Forelimb muscle (tissue), 1 donor: Measurements from ENCODE around the gene RASAL3. TPM values are rescaled to one million over a fixed set of nuclear protein-coding genes. Genes with fewer than 3 reads are reported as not detected.
"Not testable (repeated sequence)": the region's sequence is repeated elsewhere in the genome, so short reads cannot be mapped to it uniquely, and the experiment has no call there.

Source experiments
- DNase-seq: peaks from one replicate; pipeline ENCODE4 v3.0.0-alpha.2; 2013; ENCODE audit warnings: low read depth
- polyA plus RNA-seq: library from polyadenylated mRNA; unstranded; fragments of 120-200 nt; gene quantifications from one replicate; pipeline ENCODE4 v1.2.1, GENCODE V29; 2013; ENCODE audit not compliant: insufficient read length

RASAL3 gene
- polyA plus RNA-seq = 0.90 TPM

DNA sequence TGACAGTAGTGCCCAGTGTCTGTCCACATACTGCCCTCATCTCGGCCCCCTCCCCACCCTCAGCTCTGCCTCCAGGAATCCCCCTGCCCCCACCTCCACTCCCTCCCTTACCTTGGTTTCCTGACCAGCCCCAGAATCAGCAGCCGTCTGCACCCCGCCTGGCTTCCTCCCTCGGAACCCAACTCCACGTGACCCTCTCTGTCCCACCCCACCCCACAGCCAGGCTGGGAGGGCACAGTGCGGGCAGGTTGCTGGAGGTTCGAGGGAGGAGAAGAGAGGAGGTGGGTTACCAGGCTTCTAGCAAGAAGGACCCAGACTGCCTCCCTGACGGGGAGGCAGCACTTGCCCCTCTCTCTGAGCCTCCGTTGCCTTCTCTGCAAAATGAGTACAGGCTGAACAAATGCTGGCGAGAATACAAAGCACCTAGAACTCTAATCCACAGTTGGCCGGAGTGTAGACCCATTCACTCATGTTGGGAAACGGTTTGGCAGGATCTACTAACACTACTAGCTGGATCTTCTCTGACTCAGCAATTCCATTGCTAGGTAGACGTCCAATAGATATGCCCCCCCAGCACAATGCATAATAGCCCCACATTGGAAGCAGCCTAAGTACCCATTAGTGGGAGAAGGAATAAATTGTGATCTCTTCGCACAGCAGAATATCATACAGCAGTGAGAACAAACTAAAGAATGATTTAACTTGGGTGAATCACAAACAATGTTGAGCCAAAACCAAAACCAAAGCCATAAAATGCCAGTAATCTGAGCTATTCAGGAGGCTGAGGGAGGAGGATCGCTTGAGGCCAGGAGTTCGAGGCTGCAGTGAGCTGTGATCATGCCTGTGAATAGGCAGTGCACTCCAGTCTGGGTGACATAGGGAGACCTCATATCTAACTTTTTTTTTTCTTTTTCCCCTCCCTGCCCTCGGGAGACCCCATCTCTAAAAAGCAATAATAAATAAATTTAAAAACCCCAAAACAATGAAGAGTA, at the start of gene RASAL3:
RASAL3 (minus strand) TSS at position 151 of the 992 bp plus-strand sequence. CDS start 186 bp downstream, outside the sequence.
- no peak for DNase-seq

DNA sequence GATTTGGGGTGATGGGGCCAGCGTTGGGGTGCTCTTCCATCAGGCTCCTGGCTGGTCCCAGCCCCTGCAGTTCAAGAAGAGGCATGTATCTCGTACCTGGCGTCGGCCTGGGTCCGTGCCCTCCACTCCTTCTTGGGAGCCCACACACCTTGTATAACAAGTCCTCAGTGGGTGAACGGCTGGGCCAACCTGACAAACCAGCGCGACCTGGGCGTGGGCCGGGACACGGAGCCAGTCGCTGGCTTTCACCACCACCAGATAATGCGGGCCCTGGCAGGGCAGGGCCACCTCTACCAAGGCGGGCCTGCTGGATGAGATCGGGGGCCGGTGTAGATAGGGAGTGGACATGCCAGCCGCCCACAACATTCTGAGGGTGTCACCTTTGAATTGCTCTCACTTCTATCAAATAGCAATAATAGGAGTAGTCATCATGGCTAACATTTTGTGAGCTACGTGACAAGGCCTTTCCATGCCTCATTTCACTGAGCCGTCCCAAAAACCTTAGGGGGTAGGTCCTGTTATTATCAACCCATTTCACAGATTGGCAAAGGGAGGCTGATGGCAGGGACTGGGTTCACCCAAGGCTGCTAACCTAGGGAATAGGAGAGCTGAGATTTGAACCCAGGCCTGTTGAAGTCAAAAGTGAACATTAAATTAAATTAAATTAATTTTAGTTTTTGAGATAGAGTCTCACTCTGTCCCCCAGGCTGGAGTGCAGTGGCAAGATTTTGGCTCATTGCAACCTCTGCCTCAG, 47.5 kb upstream of the RASAL3 start:
- DNase-seq = no peak

DNA sequence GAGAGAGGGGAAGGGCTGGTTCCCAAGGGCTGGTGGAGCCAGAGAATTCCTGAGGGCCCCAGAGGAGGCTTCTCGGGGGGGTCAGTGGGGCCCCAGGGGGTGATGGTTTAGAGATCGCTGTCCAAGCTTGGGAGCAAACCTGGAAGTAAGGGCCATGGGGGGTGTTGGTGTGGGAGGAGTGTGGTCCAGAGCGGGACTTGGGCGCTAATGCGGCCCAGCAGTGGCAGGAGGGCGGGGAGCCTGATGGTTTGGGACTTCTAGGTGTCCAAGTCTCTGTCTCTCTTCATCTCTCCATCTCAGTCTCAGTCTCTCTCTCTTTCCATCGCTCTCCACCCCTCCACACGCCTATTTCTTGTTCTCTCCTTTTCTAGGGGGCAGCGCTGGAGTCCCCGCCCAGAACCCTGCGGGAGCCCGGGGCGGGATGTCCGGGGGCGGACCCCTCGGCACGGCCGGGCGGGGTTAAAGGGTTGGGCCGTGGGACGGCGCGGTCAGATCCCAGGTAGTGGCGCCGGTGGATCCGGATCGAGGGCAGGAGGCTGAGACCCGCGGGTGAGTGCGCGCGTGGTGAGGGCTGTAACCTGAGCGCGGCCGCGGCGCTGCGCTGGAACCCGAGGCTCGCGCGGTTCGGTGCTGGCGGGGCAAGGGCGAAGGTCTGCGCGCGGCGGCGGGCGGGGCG, 43.8 kb upstream of the RASAL3 start, which contains the start of gene CYP4F22:
CYP4F22 (plus strand) TSS at position 491 of the 676 bp plus-strand sequence. CDS start 16,812 bp downstream, outside the sequence.
- no peak for DNase-seq

DNA sequence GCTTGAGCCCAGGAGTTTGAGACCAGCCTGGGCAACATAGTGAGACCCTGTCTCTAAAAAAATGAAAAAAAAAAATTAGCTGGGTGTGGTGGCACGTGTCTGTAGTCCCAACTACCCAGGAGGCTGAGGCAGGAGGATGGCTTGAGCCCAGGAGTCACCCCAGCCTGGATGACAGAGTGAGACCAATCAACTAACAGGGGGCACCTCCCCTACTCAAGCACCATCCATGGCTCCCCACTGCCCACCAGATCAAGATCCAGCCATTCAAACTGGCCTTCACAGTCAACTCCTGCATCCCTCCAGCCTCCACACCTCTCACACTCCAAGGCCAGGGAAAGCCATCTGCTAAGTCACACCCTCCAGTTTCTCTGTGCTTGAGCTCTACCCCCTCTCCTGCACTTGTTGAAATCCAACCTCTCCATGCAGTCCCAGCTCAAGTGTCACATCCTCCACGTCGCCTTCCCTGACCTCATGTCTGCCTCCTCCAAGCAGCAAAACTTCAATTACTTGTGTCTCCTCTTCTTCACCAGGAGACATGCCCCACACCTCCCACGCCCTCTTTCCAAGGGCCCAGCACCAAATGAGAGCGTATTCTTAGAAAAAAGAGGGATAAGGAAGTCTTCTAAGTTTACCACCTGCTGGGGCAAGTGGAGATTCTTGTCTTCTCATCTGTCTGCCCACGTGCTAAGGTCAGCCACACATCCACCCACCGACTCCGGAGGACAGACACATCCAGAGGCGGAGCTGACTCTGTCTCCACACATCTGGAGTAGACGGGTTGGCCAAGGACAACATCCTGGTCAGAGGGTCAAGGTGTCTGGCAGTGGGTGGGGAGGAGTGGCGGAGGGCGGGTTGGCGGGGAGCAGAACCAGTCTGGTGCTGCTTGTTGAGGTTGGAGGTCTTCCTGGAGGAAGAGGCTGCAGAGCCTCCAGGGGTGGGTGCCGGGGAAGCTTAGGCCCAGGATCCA, 43.0 kb upstream of the RASAL3 start:
- DNase-seq = no peak

DNA sequence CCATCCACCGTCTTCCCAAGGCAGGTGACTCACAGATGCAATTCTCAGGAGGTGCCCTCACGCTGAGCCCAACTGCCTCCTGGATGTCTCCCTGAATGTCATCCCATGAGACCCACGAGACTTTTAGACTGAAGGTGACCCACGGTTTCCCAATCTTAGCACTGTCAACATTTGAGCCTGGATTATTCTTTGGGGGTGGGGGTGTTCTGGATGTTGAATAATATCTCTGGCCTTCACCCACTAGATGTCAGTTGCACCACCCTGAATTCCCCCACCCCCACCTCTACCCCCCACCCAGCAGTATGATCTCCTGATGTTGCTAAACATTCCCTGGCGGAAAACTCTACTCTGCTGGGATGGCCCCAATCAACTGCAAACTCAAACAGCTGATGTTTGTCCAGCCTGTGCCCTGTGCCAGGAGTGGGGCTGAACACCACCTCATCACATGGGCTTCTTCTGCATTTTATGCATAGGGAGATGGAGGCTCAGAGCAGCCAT, 41.8 kb upstream of the RASAL3 start:
- DNase-seq = no peak

DNA sequence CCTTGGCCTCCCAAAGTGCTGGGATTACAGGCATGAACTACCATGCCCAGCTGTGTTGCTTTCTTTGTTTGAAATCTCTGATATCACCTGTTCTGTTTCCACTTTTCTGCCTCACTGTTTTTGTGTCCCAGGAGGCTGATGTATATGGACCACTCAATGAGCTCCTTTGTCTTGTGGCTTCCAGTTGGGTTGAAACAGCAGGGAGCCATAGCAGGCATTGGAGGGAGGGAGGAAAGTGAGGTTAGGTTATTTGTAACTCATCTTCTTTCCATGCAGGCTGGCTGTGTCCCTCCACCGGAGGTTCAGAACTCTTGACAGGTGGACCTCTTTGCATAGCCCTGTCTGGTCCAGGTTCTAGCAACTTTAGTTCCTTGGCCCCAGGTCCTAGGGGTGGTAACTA, 37.9 kb upstream of the RASAL3 start:
- no peak for DNase-seq

DNA sequence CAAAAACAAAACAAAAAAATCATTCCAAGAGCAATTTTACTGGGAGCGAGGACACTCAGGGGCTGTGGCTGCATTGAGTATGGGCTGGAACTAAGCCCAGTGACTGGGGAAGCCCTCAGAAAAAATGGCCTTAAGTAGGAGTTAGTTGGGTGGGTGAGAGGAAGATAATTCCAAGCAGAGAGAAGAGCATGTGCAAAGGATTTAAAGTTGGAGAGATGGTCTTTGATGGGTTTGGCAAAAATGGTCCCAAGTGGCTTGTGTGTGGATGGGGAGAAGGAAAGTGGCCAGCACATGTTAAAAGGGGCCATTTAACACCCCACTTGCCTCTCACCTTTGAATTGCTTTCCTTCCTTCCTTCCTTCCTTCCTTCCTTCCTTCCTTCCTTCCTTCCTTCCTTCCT, 37.3 kb upstream of the RASAL3 start:
- DNase-seq = no peak

DNA sequence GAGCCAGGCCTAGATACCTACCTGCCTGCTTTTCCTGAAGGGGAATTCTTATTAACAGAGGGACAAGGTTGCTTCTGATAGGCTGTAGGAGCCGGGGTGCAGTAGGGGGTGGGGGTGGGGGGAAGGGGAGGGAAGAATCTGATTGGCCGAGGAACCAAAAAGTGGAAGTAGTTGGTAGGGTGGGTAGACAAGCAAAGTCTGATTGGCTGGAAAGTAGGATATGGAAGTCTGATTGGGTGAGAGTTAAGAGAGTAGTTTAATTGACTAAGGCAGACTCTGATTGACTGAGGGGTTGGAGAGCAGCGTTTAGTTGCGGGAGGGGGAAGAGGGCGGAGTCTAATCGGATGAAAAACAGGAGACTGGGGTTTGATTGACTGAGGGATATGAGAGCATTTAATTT, 34.6 kb upstream of the RASAL3 start:
- DNase-seq = no peak

DNA sequence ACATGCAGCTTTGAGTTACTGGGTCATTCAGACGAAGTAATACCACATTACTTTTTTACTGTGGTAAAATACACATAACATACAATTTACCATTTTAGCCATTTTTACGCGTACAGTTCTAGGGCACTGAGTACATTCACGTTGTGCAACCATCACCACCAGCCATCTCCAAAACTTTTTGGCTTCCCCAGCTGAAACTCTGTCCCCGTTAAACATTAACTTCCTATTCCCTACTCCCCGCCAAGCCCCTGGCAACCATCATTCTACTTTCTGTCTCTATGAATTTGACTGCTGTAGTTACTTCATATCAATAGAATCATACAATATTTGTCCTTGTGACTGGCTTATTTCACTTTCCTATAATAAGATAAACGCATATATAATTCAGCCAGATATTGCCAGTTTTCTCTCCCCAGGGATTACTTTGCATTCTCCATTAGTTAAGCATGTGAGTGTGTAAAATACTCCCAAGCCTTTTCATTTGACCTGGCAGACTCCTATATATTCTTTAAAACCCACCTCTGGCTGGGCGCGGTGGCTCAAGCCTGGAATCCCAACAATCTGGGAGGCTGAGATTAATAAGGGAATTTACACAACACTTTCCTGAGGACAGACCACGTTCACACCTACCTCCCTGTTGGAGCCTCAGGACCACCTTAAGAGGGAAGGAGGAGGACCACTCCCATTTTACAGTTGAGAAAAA, 34.0 kb upstream of the RASAL3 start:
- no peak for DNase-seq

DNA sequence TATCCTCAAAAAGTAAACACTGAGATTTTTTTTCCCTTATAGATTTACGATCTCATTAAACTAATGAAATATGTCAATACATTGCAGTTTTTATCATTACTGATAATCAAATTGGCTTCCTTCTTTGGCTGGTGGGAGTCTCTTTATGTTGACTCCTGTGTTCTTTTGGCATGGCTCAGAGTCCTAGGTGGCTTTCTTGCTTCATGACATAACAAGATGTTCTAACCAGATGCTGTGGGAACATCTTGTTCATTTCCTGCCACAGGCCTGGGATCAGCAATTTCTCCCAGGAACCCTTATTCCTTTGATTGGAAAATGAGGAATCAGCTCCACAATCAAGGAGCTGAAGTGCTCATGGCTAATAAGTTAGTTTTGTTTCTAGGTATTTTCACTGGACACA, 30.8 kb upstream of the RASAL3 start:
- no peak for DNase-seq

DNA sequence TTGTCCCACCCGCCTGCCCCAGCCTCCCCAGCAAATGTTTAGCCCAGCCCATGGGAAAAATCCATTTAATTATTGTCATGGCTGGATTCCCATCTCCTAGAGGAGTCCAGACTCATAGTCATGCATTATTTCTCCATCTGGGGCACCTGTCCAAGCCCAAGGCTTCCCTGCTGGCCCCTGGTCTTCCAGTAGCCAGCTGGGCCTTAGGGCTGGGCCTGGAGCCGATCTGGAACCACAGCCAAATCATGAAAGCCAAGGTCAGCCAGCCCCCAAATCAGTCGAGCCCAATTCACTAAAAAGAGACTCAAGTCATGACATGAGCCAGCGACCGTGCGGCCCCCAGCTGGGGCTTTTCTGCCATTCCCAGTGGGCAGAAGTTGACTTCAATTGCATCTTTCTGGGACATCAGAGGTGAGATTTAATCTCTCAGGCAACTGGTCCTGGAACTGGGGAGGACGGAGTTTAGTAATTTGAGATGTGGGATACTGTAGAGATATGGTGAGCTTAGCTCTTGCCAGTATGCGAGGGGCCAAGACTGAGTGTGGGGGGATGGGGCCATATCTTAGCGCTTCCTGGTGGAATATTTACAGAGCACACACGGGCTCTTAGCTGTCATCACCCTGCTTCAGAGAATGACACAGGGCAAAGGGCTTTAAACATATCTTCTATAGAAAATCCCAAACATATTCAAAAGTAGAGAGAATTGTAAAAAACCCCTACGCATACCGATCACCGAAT, 24.3 kb upstream of the RASAL3 start:
- DNase-seq = peak; percentile 8

DNA sequence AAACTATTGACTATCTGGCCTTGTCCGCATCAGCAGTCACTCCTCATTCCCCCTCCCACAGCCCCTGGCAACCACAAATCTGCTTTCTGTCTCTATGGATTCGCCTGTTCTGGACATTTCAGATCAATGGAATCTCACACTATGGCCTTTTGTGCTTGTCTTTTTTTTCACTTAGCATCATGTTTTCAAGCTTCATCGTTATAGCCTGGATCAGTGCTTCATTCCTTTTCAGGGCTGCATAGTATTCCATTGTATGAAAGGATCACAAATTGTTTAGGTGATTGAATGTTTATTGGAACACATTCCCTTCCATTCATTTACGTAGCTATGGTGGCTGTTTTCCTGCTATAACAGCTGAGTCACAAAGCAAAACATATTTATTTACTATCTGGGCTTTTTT, 22.7 kb upstream of the RASAL3 start:
- no peak for DNase-seq

DNA sequence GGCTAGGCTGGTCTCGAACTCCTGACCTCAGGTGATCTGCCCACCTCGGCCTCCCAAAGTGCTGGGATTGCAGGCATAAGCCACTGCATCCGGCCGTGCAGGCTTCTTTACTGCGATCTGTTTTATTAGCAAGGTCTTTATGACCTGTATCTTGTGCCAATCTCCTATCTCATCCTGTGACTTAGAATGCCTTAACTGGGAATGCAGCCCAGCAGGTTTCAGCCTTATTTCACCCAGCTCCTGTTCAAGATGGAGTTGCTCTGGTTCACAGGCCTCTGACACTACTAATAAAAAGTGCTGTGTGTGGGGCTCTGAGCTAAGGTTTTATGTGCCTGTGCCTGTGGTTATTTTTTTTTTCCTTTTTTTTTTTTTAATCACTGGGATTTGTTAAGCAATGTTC, 21.4 kb upstream of the RASAL3 start:
- not testable (repeated sequence) for DNase-seq

DNA sequence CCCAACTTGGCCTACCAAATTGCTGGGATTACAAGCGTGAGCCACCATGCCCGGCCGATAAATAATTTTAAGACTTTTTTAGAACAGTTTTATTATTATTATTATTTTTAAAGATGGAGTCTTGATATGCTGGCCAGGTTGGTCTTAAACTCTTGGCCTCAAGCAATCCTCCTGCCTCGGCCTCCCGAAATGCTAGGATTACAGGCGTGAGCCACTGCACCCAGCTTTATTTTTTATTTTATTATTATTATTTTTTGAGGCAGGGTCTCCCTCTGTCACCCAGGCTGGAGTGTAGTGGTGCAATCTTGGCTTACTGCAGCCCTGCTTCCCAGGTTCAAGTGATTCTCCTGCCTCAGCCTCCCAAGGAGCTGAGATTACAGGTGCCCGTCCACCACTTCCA, 16.7 kb upstream of the RASAL3 start:
- not testable (repeated sequence) for DNase-seq

DNA sequence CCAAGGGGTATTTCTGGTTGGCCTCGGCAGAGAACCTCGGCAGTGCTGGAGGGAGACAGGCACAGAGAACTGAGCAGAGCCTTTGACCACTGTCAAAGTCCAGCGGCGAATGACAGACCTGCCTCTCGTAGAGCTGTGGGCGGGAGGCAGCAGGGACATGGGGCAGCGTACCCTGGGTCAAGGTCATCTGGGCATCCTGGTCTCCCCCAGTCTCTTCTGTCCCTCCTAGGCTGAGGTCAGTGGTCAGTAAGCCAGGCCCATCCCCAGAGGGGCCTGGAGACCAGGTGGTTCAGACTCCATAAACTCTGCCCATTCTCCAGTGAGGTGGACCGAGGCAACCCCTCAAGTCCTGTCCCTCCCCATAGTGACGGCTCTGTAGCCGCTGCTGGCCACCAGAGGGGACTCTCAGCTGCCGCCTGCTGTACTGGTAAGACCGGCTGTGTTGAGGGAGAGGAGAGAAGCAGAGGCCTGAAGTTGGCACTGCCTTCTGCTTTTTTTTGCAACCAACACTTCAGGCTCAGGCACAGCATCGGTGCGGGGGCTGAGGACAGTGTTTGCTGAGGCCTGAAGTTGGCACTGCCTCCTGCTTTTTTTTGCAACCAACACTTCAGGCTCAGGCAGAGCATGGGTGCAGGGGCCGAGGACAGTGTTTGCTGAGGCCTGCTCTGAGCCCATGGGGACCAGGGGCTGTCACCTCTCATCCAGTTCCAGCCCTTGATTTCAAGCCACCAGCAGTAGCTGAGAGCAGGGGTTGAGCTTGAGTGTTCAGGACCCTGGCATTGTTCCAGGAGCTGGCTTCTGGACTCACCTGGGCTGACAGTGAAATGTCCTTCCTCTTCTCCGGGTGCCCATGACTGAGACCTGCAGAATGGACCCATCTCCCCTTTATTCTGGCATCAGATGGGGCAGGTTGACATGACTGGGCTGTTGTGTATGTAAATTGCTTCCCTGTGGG, 15.3 kb upstream of the RASAL3 start, which contains the start of gene PGLYRP2:
PGLYRP2 (minus strand) TSS at position 111 of the 955 bp plus-strand sequence. CDS start 130 bp downstream, outside the sequence.
- no peak for DNase-seq

DNA sequence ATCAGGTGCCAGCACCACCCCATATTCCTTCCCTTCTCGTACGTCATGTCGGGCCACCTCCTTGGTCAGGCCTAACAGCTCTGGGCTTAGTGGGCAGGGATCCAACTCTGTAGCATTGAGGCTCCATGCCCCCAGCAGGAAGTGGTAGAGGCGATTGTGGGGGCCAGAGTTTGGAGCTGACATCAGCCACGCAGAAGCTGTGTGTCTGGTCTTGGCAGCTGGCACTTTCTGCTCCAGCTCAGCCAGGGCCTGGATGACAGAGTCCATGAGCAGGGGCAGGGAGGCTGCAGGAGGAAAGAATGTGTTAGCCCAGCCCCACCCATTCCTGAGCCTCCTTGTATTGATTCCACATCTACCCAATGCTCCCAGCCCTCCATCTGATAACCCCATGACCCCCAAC, 12.0 kb upstream of the RASAL3 start:
- DNase-seq = no peak

DNA sequence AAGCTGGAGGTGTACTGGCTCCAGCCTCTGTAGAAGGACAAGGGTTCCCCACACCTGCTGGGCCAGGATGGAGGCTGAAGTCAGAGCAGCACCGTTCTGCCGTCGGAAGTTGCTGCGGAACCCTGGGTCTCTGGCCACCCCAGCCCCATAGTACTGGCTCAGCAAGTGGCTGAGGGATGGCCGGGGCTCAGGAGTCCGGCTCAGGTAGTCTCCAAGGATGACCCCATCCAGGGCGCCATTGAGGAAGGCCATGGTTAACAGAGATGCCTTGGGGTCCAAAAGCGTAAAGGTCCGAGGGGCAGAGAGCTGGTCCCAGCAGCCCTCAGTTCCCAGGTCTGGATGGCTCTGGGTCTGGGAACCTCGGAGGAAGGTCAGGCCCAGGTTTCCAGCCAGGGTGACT, 11.3 kb upstream of the RASAL3 start:
- no peak for DNase-seq

DNA sequence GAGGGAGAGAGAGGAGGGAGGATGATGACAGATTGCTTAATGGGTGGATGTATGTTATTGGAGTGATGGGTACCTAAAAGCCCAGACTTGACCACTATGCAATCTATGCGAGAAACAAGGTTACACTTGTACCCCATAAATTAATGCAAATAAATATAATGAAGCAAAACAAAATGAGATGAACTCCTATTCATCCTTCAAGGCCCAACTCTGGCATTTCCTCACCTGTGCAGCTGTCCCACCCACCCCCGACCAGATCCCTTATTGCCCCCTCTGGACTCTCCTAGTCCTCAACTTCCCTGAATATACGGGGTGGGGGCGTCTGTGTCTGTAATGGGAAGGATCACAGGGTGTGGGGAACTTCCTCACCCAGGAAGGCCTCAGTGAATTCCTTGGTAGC, 10.8 kb upstream of the RASAL3 start:
- DNase-seq = no peak
